Skeletal muscle satellite cell (primary cell): ENCODE measurements around the gene PLEKHA5.

Experiments used
- H3K27me3 ChIP-seq: 2 replicates; pipeline ENCODE4 v1.7.0; 2013; ENCODE audit warnings: low read length; ENCODE audit not compliant: control insufficient read depth, insufficient read depth
- H3K36me3 ChIP-seq: 2 replicates; pipeline ENCODE4 v1.7.0; 2013; ENCODE audit warnings: mild to moderate bottlenecking, control low read depth, low read length; ENCODE audit not compliant: insufficient read depth
- H3K4me1 ChIP-seq: 2 replicates; pipeline ENCODE4 v1.7.0; 2013; ENCODE audit warnings: low read length; ENCODE audit not compliant: control insufficient read depth, insufficient read depth
- H3K4me2 ChIP-seq: 2 replicates; pipeline ENCODE4 v1.7.0; 2013; ENCODE audit warnings: mild to moderate bottlenecking, low read length
- H3K4me3 ChIP-seq: 2 replicates; pipeline ENCODE4 v1.7.0; 2013; ENCODE audit warnings: low read length
- H3K9ac ChIP-seq: 2 replicates; pipeline ENCODE4 v1.7.0; 2013; ENCODE audit warnings: mild to moderate bottlenecking, low read depth, low read length, moderate library complexity
- H3K9me3 ChIP-seq: replicated peaks from 2 replicates; pipeline ENCODE4 v1.7.0; 2013; ENCODE audit warnings: mild to moderate bottlenecking, control low read depth, low read length

Gene PLEKHA5

DNA sequence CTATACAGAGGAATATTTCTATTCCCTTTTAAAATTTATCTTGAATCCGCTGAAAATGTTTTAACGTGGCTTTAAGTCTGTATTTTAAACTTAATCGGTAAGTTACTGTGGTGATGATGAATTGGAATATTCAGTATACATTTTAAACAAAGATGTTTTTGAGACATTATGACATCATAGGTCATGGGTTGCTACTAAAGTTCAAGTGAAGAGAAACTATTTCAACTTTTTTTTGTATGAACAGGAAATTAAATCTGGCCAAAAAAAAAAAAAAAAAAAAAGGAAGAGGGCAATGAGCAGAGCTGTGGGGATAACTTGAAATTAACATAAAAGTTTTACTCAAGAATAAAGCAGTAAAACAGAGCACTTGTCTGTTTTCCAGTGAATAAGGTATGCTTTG, 109.0 kb downstream of the PLEKHA5 start:
- Histone ChIP-seq H3K4me1 (peaks cover 46% of the 10 kb centered on the region), H3K4me2 (no peak overlapping the region), H3K9me3 (no peaks in the 10 kb centered on the region), H3K4me3 (no peak overlapping the region), H3K9ac (no peak overlapping the region), H3K36me3 (no peaks in the 10 kb centered on the region), H3K27me3 (no peaks in the 10 kb centered on the region)

DNA sequence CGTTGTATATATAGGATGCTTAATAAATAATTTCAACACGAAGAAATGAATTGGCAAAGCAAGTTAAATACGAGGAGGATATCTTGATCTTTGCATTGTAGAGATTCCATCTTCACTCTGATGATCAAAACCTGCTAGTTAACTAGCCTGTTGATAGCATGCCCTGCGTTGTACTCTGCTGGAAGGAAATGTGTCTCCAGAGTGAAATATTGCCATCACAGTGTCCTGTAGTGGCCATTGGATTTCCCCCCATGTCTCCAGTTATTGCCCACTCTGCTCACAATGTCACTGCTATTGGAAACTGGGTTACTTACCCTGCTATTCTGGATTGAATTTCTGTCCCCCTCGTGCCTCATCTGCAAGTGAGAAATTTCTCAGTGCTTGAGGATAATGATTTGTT, 109.6 kb downstream of the PLEKHA5 start:
- Histone ChIP-seq H3K9me3 (no peaks in the 10 kb centered on the region), H3K4me3 (no peak overlapping the region), H3K9ac (no peak overlapping the region), H3K4me2 (peak overlapping the region; percentile 64), H3K4me1 (peaks cover 41% of the 10 kb centered on the region), H3K36me3 (no peaks in the 10 kb centered on the region), H3K27me3 (no peaks in the 10 kb centered on the region)

DNA sequence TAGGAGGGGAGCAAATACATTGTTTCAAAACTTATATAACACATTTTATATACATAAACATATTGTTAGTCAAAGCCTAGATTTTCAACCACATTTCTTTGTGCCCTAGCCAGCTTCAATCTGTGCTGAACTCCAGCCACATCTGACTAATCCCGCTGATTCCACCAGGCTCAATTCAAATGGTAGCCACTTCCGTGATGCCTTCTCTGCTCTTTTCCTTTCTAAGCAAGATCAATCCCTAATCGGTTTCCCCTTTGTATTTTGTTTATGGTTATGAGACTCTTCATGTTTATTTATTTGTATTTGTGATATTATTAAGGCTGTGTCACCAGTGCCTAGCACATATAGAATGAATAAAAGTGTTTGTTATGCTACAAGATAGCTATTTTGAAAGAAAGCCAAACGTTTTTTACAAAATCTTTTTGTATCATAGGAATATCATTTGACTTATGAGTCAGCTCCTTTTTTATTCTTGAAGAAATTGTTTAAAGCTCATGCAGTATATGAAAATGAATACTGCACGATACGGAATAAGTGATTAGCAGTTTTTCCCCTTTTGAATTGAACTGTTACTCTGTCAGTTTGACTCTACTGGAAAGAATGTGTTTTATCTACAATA, 110.2 kb downstream of the PLEKHA5 start:
- Histone ChIP-seq H3K9ac (no peak overlapping the region), H3K4me2 (peak overlapping the region; percentile 64), H3K27me3 (no peaks in the 10 kb centered on the region), H3K4me3 (peak overlapping the region; percentile 16), H3K9me3 (no peaks in the 10 kb centered on the region), H3K36me3 (no peaks in the 10 kb centered on the region), H3K4me1 (peaks cover 35% of the 10 kb centered on the region)

- H3K27me3 ChIP-seq: no peaks in the 10 kb centered on the region
- peaks cover 14% of the 10 kb centered on the region for H3K4me1 ChIP-seq
- no peak overlapping the region for H3K4me2 ChIP-seq
- no peak overlapping the region for H3K4me3 ChIP-seq
- no peak overlapping the region for H3K9ac ChIP-seq
- H3K9me3 ChIP-seq: no peaks in the 10 kb centered on the region
- no peaks in the 10 kb centered on the region for H3K36me3 ChIP-seq
These were observed 113.0 kb downstream of the PLEKHA5 start for GRCh38 chr12:19242581-19242980.

- H3K9me3 ChIP-seq: no peaks in the 10 kb centered on the region
- no peak overlapping the region for H3K9ac ChIP-seq
- H3K4me3 ChIP-seq: no peak overlapping the region
- no peaks in the 10 kb centered on the region for H3K36me3 ChIP-seq
- peaks cover 14% of the 10 kb centered on the region for H3K4me1 ChIP-seq
- no peak overlapping the region for H3K4me2 ChIP-seq
- no peaks in the 10 kb centered on the region for H3K27me3 ChIP-seq
These were observed 114.0 kb downstream of the PLEKHA5 start for GRCh38 chr12:19243551-19243950.

GRCh38 chr12:19244312-19244711, 114.8 kb downstream of the PLEKHA5 start:
- Histone ChIP-seq H3K4me3 (no peak overlapping the region), H3K9me3 (no peaks in the 10 kb centered on the region), H3K27me3 (no peaks in the 10 kb centered on the region)

DNA sequence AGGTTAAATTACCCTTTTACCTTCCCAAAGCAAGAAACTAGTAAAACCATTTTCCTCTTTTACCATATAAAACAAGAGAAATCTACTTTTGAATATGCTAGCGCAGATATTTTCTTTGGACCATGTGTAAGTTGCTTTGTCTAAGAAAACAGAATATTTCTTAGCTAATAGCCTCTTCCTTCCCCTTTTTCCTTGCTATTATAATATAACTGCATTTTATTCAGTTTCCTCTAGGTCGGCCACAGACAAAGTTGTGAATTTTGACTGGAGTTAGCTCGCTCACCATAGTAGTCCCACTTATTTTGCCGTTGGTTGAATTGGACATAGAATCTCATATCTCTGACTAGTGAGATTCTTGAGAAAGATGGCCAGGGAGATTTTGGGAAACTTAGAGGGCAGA, 115.6 kb downstream of the PLEKHA5 start:
- Histone ChIP-seq H3K9ac (no peak overlapping the region), H3K36me3 (no peaks in the 10 kb centered on the region), H3K27me3 (no peaks in the 10 kb centered on the region), H3K9me3 (no peaks in the 10 kb centered on the region), H3K4me1 (peaks cover 3% of the 10 kb centered on the region), H3K4me2 (no peak overlapping the region), H3K4me3 (no peak overlapping the region)

More at GRCh38 chr12:19244312-19244711, 114.8 kb downstream of the PLEKHA5 start:
- peaks cover 10% of the 10 kb centered on the region for H3K4me1 ChIP-seq
- H3K4me2 ChIP-seq: no peak overlapping the region
- H3K36me3 ChIP-seq: no peaks in the 10 kb centered on the region
- no peak overlapping the region for H3K9ac ChIP-seq

- H3K9me3 ChIP-seq: no peaks in the 10 kb centered on the region
- H3K27me3 ChIP-seq: no peaks in the 10 kb centered on the region
- no peaks in the 10 kb centered on the region for H3K4me1 ChIP-seq
- H3K36me3 ChIP-seq: no peaks in the 10 kb centered on the region
- no peak overlapping the region for H3K9ac ChIP-seq
- no peak overlapping the region for H3K4me3 ChIP-seq
- no peak overlapping the region for H3K4me2 ChIP-seq
These were observed 116.1 kb downstream of the PLEKHA5 start for GRCh38 chr12:19245666-19246065.

- no peaks in the 10 kb centered on the region for H3K4me1 ChIP-seq
- no peak overlapping the region for H3K4me3 ChIP-seq
- H3K4me2 ChIP-seq: no peak overlapping the region
- no peaks in the 10 kb centered on the region for H3K9me3 ChIP-seq
- H3K36me3 ChIP-seq: no peaks in the 10 kb centered on the region
- no peak overlapping the region for H3K9ac ChIP-seq
- H3K27me3 ChIP-seq: no peaks in the 10 kb centered on the region
These were observed 117.4 kb downstream of the PLEKHA5 start for GRCh38 chr12:19246933-19247332.

DNA sequence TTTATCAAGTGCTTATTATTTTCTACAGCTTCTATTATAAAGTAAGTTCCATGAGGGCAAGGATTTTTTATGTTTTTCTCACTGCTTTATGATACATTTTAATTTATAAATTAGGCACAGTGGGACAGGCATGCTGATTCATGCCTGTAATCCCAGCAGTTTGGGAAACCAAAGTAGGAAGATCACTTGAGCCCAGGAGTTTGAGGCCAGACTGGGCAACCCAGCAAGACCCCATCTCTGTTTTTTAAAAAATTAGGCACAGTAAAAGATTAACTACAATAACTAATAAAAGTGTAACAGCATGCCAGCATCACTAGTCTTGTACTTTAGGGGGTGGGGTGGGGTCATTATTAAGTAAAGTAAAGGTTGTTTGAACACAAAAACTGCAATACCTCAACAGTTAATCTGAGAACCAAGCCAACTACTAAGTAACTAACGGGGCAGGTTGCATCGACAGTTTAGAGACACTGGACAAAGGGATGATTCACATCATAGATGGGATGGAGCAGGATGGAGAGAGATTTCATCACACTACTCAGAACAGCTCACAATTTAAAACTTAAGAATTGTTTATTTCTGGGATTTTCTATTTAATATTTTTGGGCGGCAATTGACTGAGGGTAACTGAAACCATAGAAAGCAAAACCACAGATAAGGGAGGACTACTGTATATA, 119.5 kb downstream of the PLEKHA5 start:
- H3K4me3 ChIP-seq: no peak overlapping the region
- H3K9me3 ChIP-seq: no peaks in the 10 kb centered on the region
- H3K4me2 ChIP-seq: no peak overlapping the region
- no peaks in the 10 kb centered on the region for H3K4me1 ChIP-seq
- no peaks in the 10 kb centered on the region for H3K27me3 ChIP-seq
- no peaks in the 10 kb centered on the region for H3K36me3 ChIP-seq
- no peak overlapping the region for H3K9ac ChIP-seq

- no peak overlapping the region for H3K4me2 ChIP-seq
- peaks cover 3% of the 10 kb centered on the region for H3K4me1 ChIP-seq
- no peak overlapping the region for H3K4me3 ChIP-seq
- H3K9ac ChIP-seq: no peak overlapping the region
- no peaks in the 10 kb centered on the region for H3K27me3 ChIP-seq
- no peaks in the 10 kb centered on the region for H3K36me3 ChIP-seq
- no peaks in the 10 kb centered on the region for H3K9me3 ChIP-seq
These were observed 122.1 kb downstream of the PLEKHA5 start for GRCh38 chr12:19251481-19252132.
